Measurements from ENCODE around the gene EIF3M. TPM values are rescaled to one million over a fixed set of nuclear protein-coding genes. Genes with fewer than 3 reads are reported as not detected.

The EIF3M gene
- total and polyA plus RNA-seq, 2 of the 8 experiments (the other 6 are each of a cell fraction or from before 2014, with no cell fraction given): 302 to 444 TPM

DNA sequence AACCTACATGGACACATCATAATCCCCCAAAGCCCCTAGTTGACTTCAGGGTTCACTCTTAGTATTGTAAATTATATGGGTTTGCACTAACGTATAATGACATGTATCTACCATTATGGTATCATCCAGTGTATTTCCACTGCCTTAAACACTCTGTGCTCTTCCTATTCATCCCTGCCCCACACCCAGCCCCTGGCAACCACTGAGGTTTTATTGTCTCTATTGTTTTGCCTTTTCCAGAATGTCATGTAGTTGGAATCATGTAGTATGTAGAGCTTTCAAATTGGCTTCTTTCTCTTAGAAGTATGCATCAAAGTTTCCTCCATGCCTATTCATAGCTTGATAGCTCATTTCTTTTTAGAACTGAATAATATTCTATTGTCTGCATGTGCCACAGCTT lies 16.5 kb upstream of the EIF3M start:
- Histone ChIP-seq H4K5ac (ENCODE audit: insufficient read length, low read depth, low read length) (no peak overlapping the region), H3K4me2 (ENCODE audit: insufficient read depth in 1 of 2, low read depth in 2 of 2, low read length in 2 of 2) (no peak overlapping the region), H4K8ac (ENCODE audit: extremely low read depth, insufficient read depth, low read length) (no peak overlapping the region), H3K36me3 (ENCODE audit: control insufficient read depth in 2 of 4, insufficient read depth in 4 of 4, low read length in 3 of 4) (no peaks in the 10 kb centered on the region), H3K27me3 (replicated peaks in 1 of 4; ENCODE audit: control insufficient read depth in 3 of 4, extremely low read depth in 1 of 4, insufficient read depth in 3 of 4, low read length in 3 of 4) (peaks cover 0 to 5% (median 3%) of the 10 kb centered on the region in 4 experiments; a peak in 3 of 7 replicates), H2BK15ac (ENCODE audit: low read length) (no peak overlapping the region), H3K79me2 (ENCODE audit: control insufficient read depth in 1 of 2, insufficient read depth in 2 of 2, low read length in 2 of 2) (no peaks in the 10 kb centered on the region), H2BK5ac (ENCODE audit: low read depth, low read length) (no peak overlapping the region), H3K9ac (replicated peaks in 1 of 4; ENCODE audit: extremely low read depth in 1 of 4, low read depth in 3 of 4, low read length in 3 of 4) (no peak overlapping the region), H3K4me1 (replicated peaks in 1 of 4; ENCODE audit: control insufficient read depth in 3 of 4, insufficient read depth in 4 of 4, low read length in 3 of 4) (peaks cover 0 to 7% (median 4%) of the 10 kb centered on the region in 4 experiments; a peak in 5 of 7 replicates), H2BK120ac (replicated peaks; ENCODE audit: low read depth, low read length) (no peak overlapping the region), H3K23ac (ENCODE audit: insufficient read length) (no peak overlapping the region), H2AK5ac (ENCODE audit: low read depth, low read length) (no peak overlapping the region), H3K14ac (ENCODE audit: insufficient read length) (no peak overlapping the region), H3K27ac (ENCODE audit: low read depth, low read length) (no peak overlapping the region), H2AFZ (ENCODE audit: low read length) (no peak overlapping the region), H3K79me1 (ENCODE audit: low read depth, low read length) (no peaks in the 10 kb centered on the region), H2BK20ac (ENCODE audit: low read length) (no peak overlapping the region), H3K18ac (ENCODE audit: extremely low read depth, low read length) (no peak overlapping the region), H4K20me1 (replicated peaks in 1 of 2; ENCODE audit: control insufficient read depth in 1 of 2, insufficient read depth in 2 of 2, low read length in 2 of 2) (no peaks in the 10 kb centered on the region), H4K91ac (replicated peaks; ENCODE audit: insufficient read length, low read length) (no peak overlapping the region), H2BK12ac (ENCODE audit: low read depth, low read length) (no peak overlapping the region), H3K23me2 (ENCODE audit: low read depth, low read length) (no peaks in the 10 kb centered on the region), H3K4me3 (ENCODE audit: extremely low read depth in 1 of 4, insufficient read depth in 2 of 4, low read depth in 3 of 4, low read length in 4 of 4) (no peak overlapping the region), H3K9me3 (ENCODE audit: insufficient read depth in 2 of 2, low read depth in 1 of 2, low read length in 1 of 2) (no peaks in the 10 kb centered on the region), H3K4ac (replicated peaks; ENCODE audit: insufficient read length, low read depth, low read length) (no peak overlapping the region), H3K56ac (replicated peaks; ENCODE audit: insufficient read length, low read depth, low read length) (no peak overlapping the region)
- no peak for FAIRE-seq
- DNase-seq (ENCODE audit: low read depth in 1 of 2, low spot score in 2 of 2): no peak
- TF ChIP-seq EP300 (IDR thresholded peaks at IDR 0.05; ENCODE audit: borderline replicate concordance in 1 of 2, low read depth in 2 of 2, low read length in 2 of 2) (no peak), KDM1A (IDR thresholded peaks at IDR 0.05; ENCODE audit: borderline replicate concordance, low read length) (no peak)
- POLR2A ChIA-PET (ENCODE audit: partially characterized antibody): interaction anchor here (1.9 kb wide), 1 partner anchor 17 kb away, joined by 4 read pairs; the partner anchor contains the start of gene EIF3M
- 95% methylated on average over 1 of the region's 1 CpG; no CpG with 5 or more reads in 1 of the 2 experiments for WGBS, 2 experiments (ENCODE audit: extremely low coverage in 1 of 2, insufficient coverage in 1 of 2, insufficient read length in 1 of 2, insufficient replicate concordance in 2 of 2, low coverage in 1 of 2, low lambda C conversion rate in 2 of 2, missing lambda C conversion rate in 1 of 2)
- CTCF ChIA-PET (ENCODE audit: partially characterized antibody): no interaction called here

Measured in H1 (cell line).